Mesothelial cell of epicardium (in vitro differentiated cells): Measurements from ENCODE around the gene LRRC49. TPM values are rescaled to one million over a fixed set of nuclear protein-coding genes. Genes with fewer than 3 reads are reported as not detected.

Experiments used
- DNase-seq, 2 experiments: peaks; one replicate each; pipeline ENCODE4 v3.0.0; 2021; ENCODE audit warnings: low spot score in 2 of 2; ENCODE audit not compliant: unreplicated experiment in 2 of 2
- H3K27ac Mint-ChIP-seq: 2 replicates; pipeline ENCODE4 v1.8.0; 2021; ENCODE audit warnings: mixed read lengths
- H3K27me3 Mint-ChIP-seq: 2 replicates; pipeline ENCODE4 v1.8.0; 2021; ENCODE audit warnings: low read depth, mixed read lengths
- H3K36me3 Mint-ChIP-seq: 2 replicates; pipeline ENCODE4 v1.8.0; 2021; ENCODE audit warnings: mixed read lengths
- H3K4me1 Mint-ChIP-seq: 2 replicates; pipeline ENCODE4 v1.8.0; 2021; ENCODE audit warnings: mixed read lengths
- H3K4me3 Mint-ChIP-seq: 2 replicates; pipeline ENCODE4 v1.8.0; 2021; ENCODE audit warnings: mild to moderate bottlenecking, moderate library complexity, mixed read lengths
- H3K9me3 Mint-ChIP-seq: 2 replicates; pipeline ENCODE4 v1.8.0; 2021; ENCODE audit warnings: mixed read lengths
- CTCF ChIP-seq: fragments of 200-600 bp; sonication (generic); IDR thresholded peaks from one replicate; pipeline ENCODE4 v1.5.0; 2021; ENCODE audit warnings: antibody characterized with exemption; ENCODE audit not compliant: unreplicated experiment
- total RNA-seq: library from RNA; stranded (reverse); gene quantifications from 3 replicates; pipeline ENCODE4 v1.2.1, GENCODE V29; 2021

The LRRC49 gene
- total RNA-seq, 1 donor from 2014 or later, result 25.5 TPM

- DNase-seq, result no peak
- Mint-ChIP-seq H3K27me3 (no peaks in the 10 kb centered on the region), H3K4me1 (peaks cover 3% of the 10 kb centered on the region), H3K36me3 (no peaks in the 10 kb centered on the region), H3K4me3 (no peak overlapping the region), H3K27ac (no peak overlapping the region), H3K9me3 (no peaks in the 10 kb centered on the region)
- TF ChIP-seq CTCF, result no peak
These were observed 174.4 kb downstream of the LRRC49 start for GRCh38 chr15:71066983-71067382.

DNA sequence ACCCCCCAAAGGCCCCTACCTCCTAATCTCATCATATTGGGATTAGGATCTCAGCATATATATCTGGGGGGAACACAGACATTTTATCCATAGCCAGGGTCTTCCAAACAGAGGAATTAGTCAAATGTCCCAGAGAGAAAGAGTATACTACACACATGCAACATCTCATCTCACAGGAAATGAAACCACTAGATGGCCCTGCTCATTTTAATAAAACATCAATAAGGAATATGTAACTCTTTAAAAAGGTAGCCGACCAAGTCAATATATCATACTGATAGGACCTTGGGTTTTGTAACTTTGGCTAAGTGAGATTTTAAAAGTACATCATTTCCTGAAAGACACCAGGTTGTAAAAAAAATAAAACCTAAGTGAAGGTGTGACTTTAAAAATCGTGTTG, 177.1 kb downstream of the LRRC49 start:
- peaks cover 14% of the 10 kb centered on the region for H3K9me3 Mint-ChIP-seq
- no peak overlapping the region for H3K4me3 Mint-ChIP-seq
- H3K27ac Mint-ChIP-seq, result no peak overlapping the region
- no peak for DNase-seq
- TF ChIP-seq CTCF, result no peak
- peaks cover 1% of the 10 kb centered on the region for H3K36me3 Mint-ChIP-seq
- H3K4me1 Mint-ChIP-seq, result peaks cover 3% of the 10 kb centered on the region
- no peaks in the 10 kb centered on the region for H3K27me3 Mint-ChIP-seq

DNA sequence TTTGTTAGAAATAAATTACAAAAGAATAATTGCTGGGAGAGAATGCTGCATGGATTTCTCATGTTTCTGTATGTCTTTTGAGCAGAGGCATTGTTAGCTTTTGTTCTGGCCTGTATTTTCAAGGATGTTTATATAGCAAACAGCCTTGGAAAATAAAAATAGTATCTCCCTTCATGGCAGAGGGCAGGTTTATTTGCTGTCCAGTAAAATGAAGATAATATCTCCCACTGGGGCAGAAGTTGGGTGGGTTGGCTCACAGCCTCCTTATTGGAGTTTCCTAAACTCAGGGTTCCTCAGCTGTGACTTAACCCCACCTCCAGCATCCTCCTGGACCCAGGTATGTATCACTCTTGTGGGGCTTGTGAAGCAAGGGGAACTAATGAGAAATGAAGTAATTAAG, 178.9 kb downstream of the LRRC49 start:
- Mint-ChIP-seq H3K4me1 (peaks cover 3% of the 10 kb centered on the region), H3K4me3 (no peak overlapping the region), H3K9me3 (peaks cover 17% of the 10 kb centered on the region), H3K36me3 (peaks cover 1% of the 10 kb centered on the region), H3K27ac (no peak overlapping the region), H3K27me3 (no peaks in the 10 kb centered on the region)
- DNase-seq, result no peak
- no peak for TF ChIP-seq CTCF

DNA sequence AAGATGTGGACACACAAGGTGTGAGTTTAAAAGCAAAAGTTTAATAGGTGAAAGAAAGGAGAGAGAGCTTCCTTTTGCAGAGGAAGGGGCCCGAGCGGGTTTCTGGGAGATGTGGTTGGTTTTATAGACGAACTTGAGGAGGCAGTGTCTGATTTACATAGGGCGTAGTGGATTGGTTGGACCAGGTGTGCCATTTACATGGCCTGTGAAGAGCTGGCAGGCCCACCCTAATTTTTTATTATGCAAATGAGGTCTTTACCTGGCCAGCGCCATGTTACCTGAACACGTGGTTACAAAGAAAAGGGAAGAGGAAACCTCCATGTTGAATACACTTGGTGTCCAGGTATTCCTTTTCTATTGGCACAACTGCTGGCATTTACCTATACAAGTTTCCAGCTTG, 179.8 kb downstream of the LRRC49 start:
- no peak for TF ChIP-seq CTCF
- peaks cover 3% of the 10 kb centered on the region for H3K4me1 Mint-ChIP-seq
- H3K27me3 Mint-ChIP-seq, result no peaks in the 10 kb centered on the region
- H3K9me3 Mint-ChIP-seq, result peaks cover 22% of the 10 kb centered on the region
- no peak for DNase-seq
- peaks cover 1% of the 10 kb centered on the region for H3K36me3 Mint-ChIP-seq
- no peak overlapping the region for H3K4me3 Mint-ChIP-seq
- no peak overlapping the region for H3K27ac Mint-ChIP-seq

GRCh38 chr15:71078506-71079207, 186.0 kb downstream of the LRRC49 start:
- H3K9me3 Mint-ChIP-seq, result peaks cover 17% of the 10 kb centered on the region
- DNase-seq, result no peak
- H3K4me1 Mint-ChIP-seq, result peaks cover 13% of the 10 kb centered on the region
- peaks cover 2% of the 10 kb centered on the region for H3K27me3 Mint-ChIP-seq
- no peak overlapping the region for H3K27ac Mint-ChIP-seq
- TF ChIP-seq CTCF, result no peak
- H3K36me3 Mint-ChIP-seq, result peaks cover 1% of the 10 kb centered on the region
- no peak overlapping the region for H3K4me3 Mint-ChIP-seq
